GM12864 (cell line): ENCODE data around the gene TUBA1B.
A peak's percentile ranks its signal among the peaks of the same experiment; 100 is the strongest.

ENCODE experiments used
- DNase-seq: peaks from one replicate; pipeline ENCODE4 v3.0.0-alpha.2; 2011; ENCODE audit warnings: low read depth
- H3K4me3 ChIP-seq: 2 replicates; pipeline ENCODE4 v1.5.1; 2011; ENCODE audit warnings: mild to moderate bottlenecking, low read depth, low read length, control low read depth
- TF ChIP-seq, protein P1 (sequence below): IDR thresholded peaks from 2 replicates; pipeline ENCODE4 v1.5.1; 2011; ENCODE audit warnings: low read depth, mild to moderate bottlenecking, moderate library complexity, low read length, control low read depth, inconsistent platforms; ENCODE audit errors: missing control alignments

The TUBA1B gene

DNA sequence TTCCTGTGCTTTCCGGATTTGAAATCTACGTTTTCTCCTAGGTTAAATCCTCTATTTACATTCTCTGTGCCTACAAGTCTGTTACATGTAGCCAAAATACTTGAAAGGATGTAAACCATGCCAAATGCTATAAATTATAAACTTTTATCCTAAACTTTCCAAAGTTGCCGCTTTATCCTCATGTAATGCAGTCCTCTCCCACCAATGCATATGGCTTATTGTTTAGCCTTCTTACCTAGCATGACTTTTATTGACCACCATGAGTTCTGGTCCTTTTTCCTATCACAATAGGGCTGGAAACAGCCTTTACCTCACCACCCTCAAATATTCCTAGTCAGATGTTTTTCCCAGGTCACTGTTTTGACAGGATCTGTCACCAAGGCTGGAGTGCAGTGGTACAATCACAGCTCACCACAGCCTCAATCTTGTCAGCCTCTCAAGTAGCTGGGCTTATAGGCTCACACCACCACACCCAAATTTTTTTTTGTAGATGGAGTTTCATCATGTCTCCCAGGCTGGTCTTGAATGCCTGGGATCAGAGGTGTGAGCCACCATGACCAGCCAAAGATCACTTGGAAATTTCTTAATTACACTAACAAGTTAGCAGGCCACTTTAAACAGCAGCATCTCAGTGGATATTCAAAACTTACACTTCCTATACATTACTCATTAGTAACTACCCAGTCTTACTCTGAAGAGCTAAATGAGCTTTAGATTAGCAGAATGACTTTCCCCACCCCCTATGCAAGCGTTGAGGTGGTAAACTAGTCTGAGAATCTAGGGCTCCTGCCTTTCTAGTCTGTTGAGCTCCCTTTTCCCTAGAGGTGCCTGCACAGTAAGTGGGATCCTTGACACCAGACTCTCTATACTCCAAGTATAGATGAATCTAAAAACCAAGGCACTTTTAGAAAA, 4.1 kb downstream of the TUBA1B start:
- DNase-seq, result no peak
- no peak overlapping the region for H3K4me3 ChIP-seq
- TF ChIP-seq, protein P1, sequence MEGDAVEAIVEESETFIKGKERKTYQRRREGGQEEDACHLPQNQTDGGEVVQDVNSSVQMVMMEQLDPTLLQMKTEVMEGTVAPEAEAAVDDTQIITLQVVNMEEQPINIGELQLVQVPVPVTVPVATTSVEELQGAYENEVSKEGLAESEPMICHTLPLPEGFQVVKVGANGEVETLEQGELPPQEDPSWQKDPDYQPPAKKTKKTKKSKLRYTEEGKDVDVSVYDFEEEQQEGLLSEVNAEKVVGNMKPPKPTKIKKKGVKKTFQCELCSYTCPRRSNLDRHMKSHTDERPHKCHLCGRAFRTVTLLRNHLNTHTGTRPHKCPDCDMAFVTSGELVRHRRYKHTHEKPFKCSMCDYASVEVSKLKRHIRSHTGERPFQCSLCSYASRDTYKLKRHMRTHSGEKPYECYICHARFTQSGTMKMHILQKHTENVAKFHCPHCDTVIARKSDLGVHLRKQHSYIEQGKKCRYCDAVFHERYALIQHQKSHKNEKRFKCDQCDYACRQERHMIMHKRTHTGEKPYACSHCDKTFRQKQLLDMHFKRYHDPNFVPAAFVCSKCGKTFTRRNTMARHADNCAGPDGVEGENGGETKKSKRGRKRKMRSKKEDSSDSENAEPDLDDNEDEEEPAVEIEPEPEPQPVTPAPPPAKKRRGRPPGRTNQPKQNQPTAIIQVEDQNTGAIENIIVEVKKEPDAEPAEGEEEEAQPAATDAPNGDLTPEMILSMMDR, result no peak

DNA sequence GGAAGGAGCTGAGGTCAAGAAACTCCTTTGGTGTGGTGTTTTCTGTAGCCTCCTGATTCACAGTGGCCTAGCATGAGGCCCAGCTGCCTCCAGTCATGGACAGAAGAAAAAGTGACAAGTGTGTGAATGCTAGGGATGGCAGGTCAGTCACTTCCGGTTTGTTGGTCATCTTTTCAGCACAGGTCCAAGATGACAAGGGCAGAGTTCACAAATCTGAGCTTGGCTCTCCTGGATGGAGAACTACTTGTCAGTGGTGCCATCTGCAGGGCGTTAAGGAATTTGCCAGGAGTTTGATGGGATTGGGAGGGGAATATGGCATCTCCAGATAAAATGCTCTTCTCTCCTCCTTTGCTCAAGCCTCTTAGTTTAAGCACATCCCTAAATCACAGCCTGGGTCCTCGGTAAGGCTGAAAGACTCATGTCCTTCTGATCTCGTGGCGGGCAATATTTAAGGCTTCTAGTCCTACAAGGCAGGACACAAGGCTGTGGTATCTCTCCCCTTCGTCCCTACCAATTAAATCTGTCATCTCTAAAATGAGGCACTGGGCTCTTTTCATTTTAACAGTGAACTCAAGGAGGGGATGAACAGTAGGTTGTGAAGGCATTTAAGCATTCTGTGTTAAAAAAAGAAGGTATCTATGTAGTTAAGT, 10.0 kb downstream of the TUBA1B start:
- no peak for DNase-seq
- TF ChIP-seq, protein P1, result peak; percentile 26

DNA sequence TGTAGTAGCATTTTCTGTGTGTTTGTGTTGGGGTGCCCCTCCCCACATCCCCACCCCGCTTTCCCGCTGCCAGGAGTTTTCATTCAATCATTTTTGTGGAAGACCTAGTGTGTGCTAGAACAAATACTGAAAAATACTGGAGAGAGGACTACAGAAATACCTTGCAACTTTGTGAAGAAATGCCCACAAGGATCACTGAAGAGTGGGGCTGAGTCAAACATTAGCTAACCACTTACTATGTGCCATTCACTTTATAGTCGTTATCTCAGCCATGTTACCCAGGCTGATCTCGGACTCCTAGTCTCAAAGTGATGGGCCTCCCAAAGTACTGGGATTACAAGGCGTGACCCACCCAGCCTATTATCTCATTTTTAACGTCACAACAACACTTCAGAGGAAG, 20.0 kb downstream of the TUBA1B start:
- TF ChIP-seq, protein P1, result no peak
- peak overlapping the region; percentile 94 for H3K4me3 ChIP-seq
- no peak for DNase-seq

More for the DNA sequence above, 10.0 kb downstream of the TUBA1B start:
- no peak overlapping the region for H3K4me3 ChIP-seq

DNA sequence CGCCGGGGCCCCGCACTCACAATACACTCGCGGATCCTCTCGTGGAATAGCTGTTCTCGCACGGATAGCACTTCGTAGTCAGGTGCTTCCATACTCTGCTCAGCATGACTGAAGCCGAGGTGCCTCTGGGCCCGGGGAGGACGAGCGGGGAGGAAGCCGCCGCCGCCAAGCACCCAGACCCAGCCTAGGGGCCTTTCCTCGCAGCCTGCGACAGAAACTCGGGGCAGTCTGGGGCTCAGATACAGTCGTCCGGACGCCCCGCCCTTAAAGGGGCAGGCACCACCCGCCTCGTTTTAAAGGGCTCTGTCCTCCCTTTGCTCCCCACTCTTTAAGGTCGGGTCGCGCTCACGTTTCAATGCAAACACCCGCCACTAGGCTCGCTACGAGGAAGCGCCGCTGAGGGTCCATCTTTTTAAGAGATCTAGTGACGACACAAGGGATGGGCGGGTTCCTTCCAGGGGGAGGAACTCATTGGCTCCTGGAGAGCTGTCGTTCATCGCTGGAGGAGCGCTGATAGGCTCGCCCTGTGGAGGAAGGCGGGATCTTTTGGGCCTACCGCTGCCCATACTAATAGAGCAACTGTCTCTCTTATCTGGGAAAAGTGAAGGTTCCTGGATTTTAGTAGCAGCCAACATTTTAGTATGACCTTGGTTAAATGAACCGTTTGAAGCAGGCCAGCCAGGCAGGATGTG, 20.6 kb downstream of the TUBA1B start, which contains the start of gene LMBR1L:
Gene LMBR1L, minus strand, starts transcription at position 384 of the 692 bp plus-strand sequence. Its CDS starts 292 bp downstream, at position 92.
- TF ChIP-seq, protein P1, result peak; percentile 44
- peak within 1 kb of the TSS; percentile 94 for H3K4me3 ChIP-seq
- DNase-seq, result peak; percentile 96

DNA sequence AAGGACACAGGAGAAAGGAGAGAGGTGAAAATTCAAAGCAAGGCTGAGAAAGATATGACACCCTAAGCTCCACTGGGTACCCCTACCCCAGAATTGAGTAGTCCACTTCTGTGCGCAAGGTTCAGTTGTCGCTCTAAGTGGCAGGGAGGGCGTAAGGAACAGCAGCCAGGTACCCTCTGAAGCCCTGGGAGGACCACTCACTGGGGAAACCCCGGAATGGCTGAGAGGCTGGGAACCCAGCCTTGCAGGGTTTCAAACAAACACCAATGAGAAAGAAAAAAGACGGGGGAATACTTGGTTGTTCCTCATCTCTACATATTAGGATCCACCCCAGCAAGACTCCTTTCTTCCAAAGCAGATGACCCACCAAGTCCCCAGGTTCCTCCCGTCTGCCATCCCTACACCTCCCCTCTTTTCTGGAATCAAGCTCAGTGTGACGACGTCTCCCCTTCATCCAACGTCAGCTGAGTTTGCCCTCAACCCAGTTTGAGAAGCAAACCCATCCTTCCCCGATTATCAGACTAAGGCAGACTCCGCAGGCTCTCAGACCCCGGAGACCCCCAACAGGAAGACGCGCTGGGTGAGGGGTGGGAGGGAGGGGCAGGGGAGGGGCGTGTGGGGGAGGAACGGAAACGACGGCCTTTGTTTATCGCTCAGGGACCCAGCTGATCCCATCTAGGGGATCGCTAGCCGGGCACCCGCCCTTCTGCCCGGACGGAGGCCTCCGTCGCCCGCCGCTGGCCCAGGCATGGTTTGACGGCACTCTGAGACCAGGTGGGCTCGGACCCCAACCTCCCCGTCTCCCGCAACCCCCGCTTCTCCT, 21.3 kb downstream of the TUBA1B start:
- TF ChIP-seq, protein P1, result no peak
- DNase-seq, result no peak
- peak overlapping the region; percentile 94 for H3K4me3 ChIP-seq

DNA sequence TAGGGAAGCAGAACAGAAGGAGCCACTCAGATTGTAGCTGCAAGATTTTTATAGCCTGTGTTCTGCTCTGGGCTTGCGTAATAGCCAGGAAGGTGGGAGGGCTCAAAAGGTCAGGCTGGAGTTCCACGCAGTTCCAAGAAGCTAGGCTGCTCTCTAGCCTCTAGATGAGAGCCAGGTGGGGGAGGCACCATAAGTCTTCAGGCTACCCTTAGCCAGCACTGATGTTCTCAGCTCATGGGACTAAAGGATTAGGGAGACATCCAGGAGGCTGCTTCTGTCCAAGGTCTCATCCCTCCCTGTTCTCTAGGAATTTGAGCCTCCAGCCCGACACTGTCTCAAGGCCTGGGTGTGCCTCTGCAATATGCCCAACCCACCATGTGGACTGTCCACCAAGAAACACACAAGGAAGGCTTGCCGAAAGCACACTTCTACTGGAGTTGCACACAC, 22.2 kb downstream of the TUBA1B start:
- H3K4me3 ChIP-seq, result no peak overlapping the region; the same call in 1 of the 2 replicates
- TF ChIP-seq, protein P1, result no peak
- no peak for DNase-seq
